Karpas-422 (cell line): Measurements from ENCODE around the gene MATCAP1. TPM values are rescaled to one million over a fixed set of nuclear protein-coding genes. Genes with fewer than 3 reads are reported as not detected.
A peak's percentile ranks its signal among the peaks of the same experiment; 100 is the strongest.

Source experiments
- DNase-seq: peaks from one replicate; pipeline ENCODE4 v3.0.0-alpha.2; 2015
- H2AFZ ChIP-seq: fragments of 200-600 bp; sonication (generic); 2 replicates; pipeline ENCODE4 v1.6.1; 2014; ENCODE audit warnings: antibody characterized with exemption, low read length, mixed read lengths
- H3K27ac ChIP-seq: fragments of 200-600 bp; sonication (generic); 2 replicates; pipeline ENCODE4 v1.5.1; 2014; ENCODE audit warnings: mild to moderate bottlenecking, low read length, moderate library complexity
- H3K27me3 ChIP-seq: fragments of 200-600 bp; sonication (generic); 2 replicates; pipeline ENCODE4 v1.6.1; 2014; ENCODE audit warnings: low read length, mixed read lengths
- H3K36me3 ChIP-seq: fragments of 200-600 bp; sonication (generic); 2 replicates; pipeline ENCODE4 v1.6.1; 2014; ENCODE audit warnings: low read length, mixed read lengths; ENCODE audit not compliant: insufficient read depth
- H3K4me1 ChIP-seq: fragments of 200-600 bp; sonication (generic); 2 replicates; pipeline ENCODE4 v1.6.1; 2014; ENCODE audit warnings: mild to moderate bottlenecking, low read length, mixed read lengths
- H3K4me2 ChIP-seq: fragments of 200-600 bp; sonication (generic); 2 replicates; pipeline ENCODE4 v1.6.1; 2014; ENCODE audit warnings: low read length, low read depth, mild to moderate bottlenecking; ENCODE audit not compliant: poor library complexity, severe bottlenecking
- H3K4me3 ChIP-seq: fragments of 200-600 bp; sonication (generic); 2 replicates; pipeline ENCODE4 v1.5.1; 2014; ENCODE audit warnings: mild to moderate bottlenecking, antibody characterized with exemption, low read length, mixed read lengths
- H3K79me2 ChIP-seq: fragments of 200-600 bp; sonication (generic); 2 replicates; pipeline ENCODE4 v1.6.1; 2014; ENCODE audit warnings: mild to moderate bottlenecking, low read length, mixed read lengths
- H3K9ac ChIP-seq: fragments of 200-600 bp; sonication (generic); 2 replicates; pipeline ENCODE4 v1.6.0; 2014; ENCODE audit warnings: low read length
- H3K9me2 ChIP-seq: fragments of 200-600 bp; sonication (generic), shearing (Covaris generic); replicated peaks from 2 replicates; pipeline ENCODE4 v1.6.0; 2014; ENCODE audit warnings: mild to moderate bottlenecking, low read length, moderate library complexity; ENCODE audit not compliant: insufficient read depth
- H3K9me3 ChIP-seq: fragments of 300-700, 200-600 bp; sonication (generic); 2 replicates; pipeline ENCODE4 v1.6.1; 2014; ENCODE audit warnings: low read length, mixed read lengths
- H4K20me1 ChIP-seq: fragments of 200-600 bp; sonication (generic); 2 replicates; pipeline ENCODE4 v1.6.1; 2014; ENCODE audit warnings: mild to moderate bottlenecking, antibody characterized with exemption, low read length, low read depth; ENCODE audit not compliant: insufficient read depth
- total RNA-seq: library from RNA; depleted of rRNA; stranded (reverse); fragments of >200 nt; shearing (Covaris generic); gene quantifications from 2 replicates; pipeline ENCODE4 v1.2.3, GENCODE V29; 2014; ENCODE audit warnings: low replicate concordance

MATCAP1 gene
- total RNA-seq, 1 experiment from 2014 or later, result 6.8 TPM

DNA sequence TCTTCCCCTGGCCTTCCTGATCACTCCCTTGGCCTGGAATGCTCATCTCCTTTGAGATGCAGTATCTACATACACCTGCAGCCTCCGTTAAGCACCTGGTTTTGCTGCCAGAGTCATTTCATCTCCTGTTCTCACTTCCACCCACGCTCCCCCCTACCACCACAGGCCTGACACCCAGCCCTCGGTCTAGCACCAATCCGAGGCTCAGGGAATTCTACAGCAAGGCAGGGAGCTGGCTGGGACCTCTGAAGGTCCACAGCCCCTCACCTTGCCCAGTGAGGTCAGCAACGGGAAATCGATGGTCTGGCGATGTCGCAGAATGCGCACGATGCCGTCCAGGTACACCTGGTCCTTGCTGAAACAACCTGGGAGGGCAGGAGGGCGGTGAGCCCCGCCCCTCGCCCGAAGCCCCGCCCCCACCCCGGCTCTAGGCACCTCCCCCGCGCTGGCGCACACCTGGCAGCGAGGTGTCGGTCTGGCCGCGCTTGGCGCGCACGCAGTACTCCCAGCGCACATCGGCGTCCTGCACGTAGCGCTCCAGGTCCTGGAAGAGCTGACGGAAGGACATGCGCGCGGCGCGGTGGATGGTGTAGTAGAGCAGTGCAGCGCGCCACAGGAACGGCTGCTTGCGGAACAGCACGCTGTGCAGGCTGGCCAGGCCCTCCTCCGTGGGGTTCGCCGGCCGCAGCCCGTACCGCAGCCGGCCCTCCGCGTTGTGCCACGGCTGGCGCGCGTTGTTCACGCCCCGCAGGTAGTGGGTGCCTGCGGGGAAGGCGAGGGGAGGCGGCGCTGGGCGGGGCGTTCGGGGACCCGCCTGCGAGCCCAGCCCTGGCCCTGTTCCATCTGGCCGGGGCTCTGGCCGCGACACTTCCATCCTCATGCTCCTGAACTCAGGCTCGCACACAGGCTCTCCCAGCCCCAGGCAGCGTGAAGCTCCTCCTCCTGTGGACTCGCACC lies 5.7 kb downstream of the MATCAP1 start:
- H3K27me3 ChIP-seq, result no peaks in the 10 kb centered on the region
- peaks cover 29% of the 10 kb centered on the region for H3K4me1 ChIP-seq
- H3K27ac ChIP-seq, result no peak overlapping the region
- no peak overlapping the region for H2AFZ ChIP-seq
- no peak overlapping the region for H3K4me3 ChIP-seq
- peaks cover 20% of the 10 kb centered on the region; the same call in 1 of the 2 replicates for H4K20me1 ChIP-seq
- DNase-seq, result no peak
- no peaks in the 10 kb centered on the region for H3K9me2 ChIP-seq
- H3K79me2 ChIP-seq, result no peaks in the 10 kb centered on the region
- H3K4me2 ChIP-seq, result peak overlapping the region; percentile 38
- no peaks in the 10 kb centered on the region for H3K36me3 ChIP-seq
- no peaks in the 10 kb centered on the region for H3K9me3 ChIP-seq
- H3K9ac ChIP-seq, result no peak overlapping the region

DNA sequence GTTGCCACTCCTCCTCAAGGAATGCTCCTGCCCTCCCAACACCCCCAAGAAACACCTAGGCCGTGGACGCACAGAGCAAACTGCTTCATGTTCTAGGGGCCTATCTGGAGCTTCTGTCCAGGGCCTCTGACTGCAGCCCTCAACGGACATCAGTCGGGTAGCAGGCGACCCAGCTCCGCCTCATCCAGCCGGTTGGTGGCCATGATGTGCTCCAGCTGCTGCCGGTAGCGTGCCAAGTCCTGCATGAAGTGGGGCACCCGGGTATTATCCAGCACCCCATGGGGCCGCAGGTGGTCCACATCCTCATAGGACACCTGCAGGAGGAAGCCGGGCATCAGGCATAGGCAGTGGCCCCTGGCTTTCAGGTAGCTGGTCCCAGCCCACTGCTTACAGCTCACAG lies 7.1 kb downstream of the MATCAP1 start:
- H3K79me2 ChIP-seq, result no peaks in the 10 kb centered on the region
- no peak for DNase-seq
- H3K4me1 ChIP-seq, result peaks cover 19% of the 10 kb centered on the region
- H2AFZ ChIP-seq, result no peak overlapping the region
- no peak overlapping the region for H3K4me3 ChIP-seq
- no peaks in the 10 kb centered on the region for H3K9me2 ChIP-seq
- H3K4me2 ChIP-seq, result no peak overlapping the region
- no peaks in the 10 kb centered on the region for H3K27me3 ChIP-seq
- peaks cover 20% of the 10 kb centered on the region; the same call in 1 of the 2 replicates for H4K20me1 ChIP-seq
- H3K9ac ChIP-seq, result no peak overlapping the region
- H3K9me3 ChIP-seq, result no peaks in the 10 kb centered on the region
- no peak overlapping the region for H3K27ac ChIP-seq
- no peaks in the 10 kb centered on the region for H3K36me3 ChIP-seq

DNA sequence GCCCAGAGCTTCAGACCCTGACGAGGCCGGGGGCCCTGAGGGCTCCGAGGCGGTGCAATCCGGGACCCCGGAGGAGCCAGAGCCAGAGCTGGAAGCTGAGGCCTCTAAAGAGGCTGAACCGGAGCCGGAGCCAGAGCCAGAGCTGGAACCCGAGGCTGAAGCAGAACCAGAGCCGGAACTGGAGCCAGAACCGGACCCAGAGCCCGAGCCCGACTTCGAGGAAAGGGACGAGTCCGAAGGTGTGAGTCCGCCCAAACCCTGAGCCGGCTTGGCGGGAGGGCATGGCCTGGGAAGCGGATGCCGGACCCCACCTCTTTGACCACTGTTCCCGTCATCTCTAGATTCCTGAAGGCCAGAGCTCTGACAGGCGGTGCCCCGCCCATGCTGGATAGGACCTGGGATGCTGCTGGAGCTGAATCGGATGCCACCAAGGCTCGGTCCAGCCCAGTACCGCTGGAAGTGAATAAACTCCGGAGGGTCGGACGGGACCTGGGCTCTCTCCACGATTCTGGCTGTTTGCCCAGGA lies 9.0 kb downstream of the MATCAP1 start:
- H3K27ac ChIP-seq, result no peak overlapping the region
- H3K4me1 ChIP-seq, result peaks cover 24% of the 10 kb centered on the region
- peak overlapping the region; percentile 62 for H3K9ac ChIP-seq
- no peaks in the 10 kb centered on the region for H3K79me2 ChIP-seq
- peak overlapping the region; percentile 57; the same call in 1 of the 2 replicates for H3K4me3 ChIP-seq
- no peaks in the 10 kb centered on the region for H3K36me3 ChIP-seq
- H4K20me1 ChIP-seq, result peaks cover 20% of the 10 kb centered on the region; the same call in 1 of the 2 replicates
- H3K9me3 ChIP-seq, result no peaks in the 10 kb centered on the region
- peak overlapping the region; percentile 63 for H3K4me2 ChIP-seq
- no peaks in the 10 kb centered on the region for H3K9me2 ChIP-seq
- no peak for DNase-seq
- H2AFZ ChIP-seq, result no peak overlapping the region
- no peaks in the 10 kb centered on the region for H3K27me3 ChIP-seq

DNA sequence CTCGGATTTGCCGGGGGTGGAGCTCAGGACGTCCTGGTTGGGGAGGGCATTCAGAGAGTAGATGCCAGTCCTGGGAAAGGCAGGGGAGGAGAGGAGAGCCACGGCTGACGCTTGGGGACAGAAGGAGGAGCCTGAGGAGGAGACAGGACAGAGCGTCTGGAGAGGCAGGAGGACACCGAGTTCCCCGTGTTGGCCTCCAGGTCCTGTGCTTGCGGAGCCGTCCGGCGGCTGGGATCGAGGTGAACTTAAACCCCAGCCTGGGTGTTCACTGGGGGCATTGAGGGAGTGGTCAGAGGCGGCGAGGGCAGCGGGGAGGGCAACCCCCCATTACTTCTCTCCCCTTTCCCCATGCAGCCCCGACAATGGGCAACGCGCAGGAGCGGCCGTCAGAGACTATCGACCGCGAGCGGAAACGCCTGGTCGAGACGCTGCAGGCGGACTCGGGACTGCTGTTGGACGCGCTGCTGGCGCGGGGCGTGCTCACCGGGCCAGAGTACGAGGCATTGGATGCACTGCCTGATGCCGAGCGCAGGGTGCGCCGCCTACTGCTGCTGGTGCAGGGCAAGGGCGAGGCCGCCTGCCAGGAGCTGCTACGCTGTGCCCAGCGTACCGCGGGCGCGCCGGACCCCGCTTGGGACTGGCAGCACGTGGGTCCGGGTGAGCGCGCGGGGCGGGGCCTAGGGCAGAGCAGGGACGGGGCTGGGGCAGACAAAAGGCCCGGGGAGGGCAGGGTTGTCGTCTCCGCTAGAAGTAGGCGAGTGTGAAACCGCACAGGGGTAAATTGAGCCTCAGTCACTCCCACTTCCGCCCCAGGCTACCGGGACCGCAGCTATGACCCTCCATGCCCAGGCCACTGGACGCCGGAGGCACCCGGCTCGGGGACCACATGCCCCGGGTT lies 9.7 kb downstream of the MATCAP1 start:
- peak; percentile 83 for DNase-seq
- Histone ChIP-seq H3K27me3 (no peaks in the 10 kb centered on the region), H3K36me3 (no peaks in the 10 kb centered on the region), H3K4me1 (peaks cover 24% of the 10 kb centered on the region), H3K4me3 (peak overlapping the region; percentile 57), H2AFZ (no peak overlapping the region; the same call in 1 of the 2 replicates), H3K9ac (peak overlapping the region; percentile 62), H4K20me1 (peaks cover 14% of the 10 kb centered on the region; the same call in 1 of the 2 replicates), H3K4me2 (peak overlapping the region; percentile 63), H3K27ac (no peak overlapping the region), H3K79me2 (no peaks in the 10 kb centered on the region), H3K9me3 (no peaks in the 10 kb centered on the region), H3K9me2 (no peaks in the 10 kb centered on the region)

DNA sequence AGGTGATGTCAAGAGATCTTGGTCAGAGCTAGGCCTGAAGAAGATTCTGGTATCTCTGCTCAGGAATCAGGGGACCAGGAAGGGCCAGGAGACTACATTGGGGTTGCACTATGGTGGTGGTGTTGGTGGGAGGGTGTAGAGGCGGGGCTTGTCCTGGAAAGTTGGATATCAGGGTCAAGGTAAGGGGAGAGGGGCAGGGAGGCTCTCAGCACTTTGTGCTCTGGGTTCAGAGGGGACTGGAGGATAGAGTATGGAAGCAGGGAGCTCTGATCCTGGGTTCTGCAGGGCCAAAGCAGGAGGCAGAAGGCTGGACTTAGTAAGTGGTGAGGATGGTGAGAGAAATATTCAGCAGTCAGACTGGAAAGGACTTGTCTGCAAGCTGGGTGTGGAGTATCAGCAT lies 10.4 kb downstream of the MATCAP1 start:
- H3K4me1 ChIP-seq, result peaks cover 21% of the 10 kb centered on the region

DNA sequence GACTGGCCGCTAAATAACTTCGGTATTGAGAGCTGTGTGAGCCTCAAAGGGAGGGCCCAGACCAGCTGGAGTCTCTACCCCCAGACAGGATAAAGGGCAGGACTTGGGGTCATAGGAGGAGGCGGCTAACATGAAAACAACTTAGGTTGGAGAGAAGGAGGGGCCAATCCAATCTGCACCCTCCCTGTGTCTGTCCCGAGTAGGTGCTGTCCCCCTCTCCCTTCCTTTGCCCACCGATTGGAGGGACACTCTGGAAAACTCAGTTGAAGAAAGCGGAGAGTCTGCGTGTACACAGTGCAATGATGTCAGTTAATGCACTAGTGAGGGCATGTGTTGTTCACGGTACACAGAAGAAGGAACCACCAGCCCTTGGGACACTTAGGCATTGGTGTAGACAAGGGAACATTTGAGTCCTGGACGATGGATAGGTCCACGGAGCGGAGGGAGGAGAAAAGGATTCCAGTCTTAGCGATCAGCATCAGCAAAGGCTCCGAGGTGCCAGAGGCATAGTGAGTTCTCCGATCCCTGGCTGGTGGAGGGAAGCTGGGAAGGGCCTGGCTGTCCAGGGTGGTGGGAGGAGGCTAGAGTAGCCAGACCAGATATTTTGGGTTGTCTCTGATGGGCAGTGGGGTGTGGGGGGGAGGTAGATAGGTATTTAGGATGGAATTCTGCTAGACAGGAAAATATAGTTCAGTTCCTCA lies 12.7 kb downstream of the MATCAP1 start:
- Histone ChIP-seq H4K20me1 (0 out of 2 replicates have a peak, but pooled peaks cover 3% of the 10 kb centered on the region), H3K4me1 (peaks cover 18% of the 10 kb centered on the region), H3K4me2 (no peak overlapping the region), H3K79me2 (no peaks in the 10 kb centered on the region), H3K9me2 (no peaks in the 10 kb centered on the region), H3K4me3 (no peak overlapping the region), H3K9ac (no peak overlapping the region), H3K27ac (no peak overlapping the region), H3K9me3 (no peaks in the 10 kb centered on the region), H3K27me3 (no peaks in the 10 kb centered on the region), H2AFZ (no peak overlapping the region), H3K36me3 (no peaks in the 10 kb centered on the region)
- DNase-seq, result no peak

More for the DNA sequence above, 10.4 kb downstream of the MATCAP1 start:
- no peaks in the 10 kb centered on the region for H3K27me3 ChIP-seq
- no peak overlapping the region; the same call in 1 of the 2 replicates for H3K4me3 ChIP-seq
- DNase-seq, result no peak
- H2AFZ ChIP-seq, result no peak overlapping the region
- peak overlapping the region; percentile 62 for H3K9ac ChIP-seq
- peaks cover 10% of the 10 kb centered on the region; the same call in 1 of the 2 replicates for H4K20me1 ChIP-seq
- no peaks in the 10 kb centered on the region for H3K9me3 ChIP-seq
- H3K79me2 ChIP-seq, result no peaks in the 10 kb centered on the region
- H3K9me2 ChIP-seq, result no peaks in the 10 kb centered on the region
- H3K27ac ChIP-seq, result no peak overlapping the region
- peak overlapping the region; percentile 63 for H3K4me2 ChIP-seq
- H3K36me3 ChIP-seq, result no peaks in the 10 kb centered on the region

DNA sequence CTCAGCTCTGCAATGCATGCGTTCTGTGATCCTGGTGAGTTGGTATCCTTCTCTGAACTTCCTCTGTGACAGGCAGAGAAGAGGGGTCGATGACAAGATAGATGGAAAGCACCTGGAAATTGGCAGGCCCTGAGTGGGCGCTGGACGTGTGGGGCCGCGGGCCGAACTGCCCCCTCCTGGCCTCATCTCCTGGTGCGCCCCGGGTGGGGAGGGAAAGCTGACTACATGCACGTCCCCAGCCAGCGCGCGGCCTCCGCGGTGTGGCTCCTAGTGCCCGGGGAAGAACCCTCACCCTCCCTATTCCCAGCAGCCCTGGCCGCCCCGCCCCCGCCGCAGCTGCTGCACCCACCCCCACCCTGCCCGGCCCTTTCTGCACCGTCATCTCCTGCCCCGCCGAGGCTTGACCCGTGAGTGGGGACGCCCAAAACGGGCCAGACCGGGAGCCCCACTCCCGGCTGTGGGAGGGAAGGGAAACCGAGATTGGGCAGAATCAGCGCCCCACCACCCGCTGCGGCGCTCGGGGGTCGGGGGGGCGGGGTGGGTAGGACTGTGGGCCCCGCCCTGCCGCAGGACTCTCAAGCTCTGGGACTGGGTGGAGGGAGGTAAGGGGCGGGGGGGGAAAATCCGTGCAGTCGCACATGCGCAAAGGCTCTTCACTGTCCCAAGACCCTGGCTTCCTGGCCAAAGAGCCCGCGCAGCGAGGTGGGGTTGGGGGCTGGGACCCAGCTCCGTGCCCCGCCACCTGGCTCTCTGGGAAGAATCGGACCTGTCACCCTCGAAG lies 13.4 kb downstream of the MATCAP1 start, which contains the start of gene NOL3:
Gene NOL3 (plus strand): TSS at position 371 of the 781 bp plus-strand sequence.
- peak within 1 kb of the TSS; percentile 45 for H3K4me2 ChIP-seq
- no peaks in the 10 kb centered on the region for H3K9me2 ChIP-seq
- H3K27ac ChIP-seq, result no peak within 1 kb of the TSS
- peak within 1 kb of the TSS; percentile 43; the same call in 1 of the 2 replicates for H3K9ac ChIP-seq
- 0 out of 2 replicates have a peak, but pooled peaks cover 3% of the 10 kb centered on the region for H4K20me1 ChIP-seq
- H3K36me3 ChIP-seq, result no peaks in the 10 kb centered on the region
- no peaks in the 10 kb centered on the region for H3K79me2 ChIP-seq
- H3K4me3 ChIP-seq, result peak within 1 kb of the TSS; percentile 38; the same call in 1 of the 2 replicates
- H3K4me1 ChIP-seq, result peaks cover 18% of the 10 kb centered on the region
- H3K9me3 ChIP-seq, result no peaks in the 10 kb centered on the region
- no peaks in the 10 kb centered on the region for H3K27me3 ChIP-seq
- H2AFZ ChIP-seq, result no peak within 1 kb of the TSS
- no peak for DNase-seq
